WTC11 (cell line): ENCODE results near the gene KRTAP1-5. TPM values are rescaled to one million over a fixed set of nuclear protein-coding genes. Genes with fewer than 3 reads are reported as not detected.

Experiments
- ATAC-seq: fragments of 200-7000 bp; cut with Tn5 transposase; 2 replicates; pipeline ENCODE4 v1.10.0; 2021; ENCODE audit warnings: mild to moderate bottlenecking, moderate library complexity
- CTCF ChIA-PET: fragments of 300-600 bp; sonication (Branson Sonifier 250); formaldehyde crosslinking; loops from one replicate; lab custom pipeline; 2021; ENCODE audit warnings: antibody characterized with exemption; lab: Charles Lee
- POLR2A ChIA-PET: fragments of 350-600 bp; sonication (Branson Sonifier 250); formaldehyde crosslinking; loops from one replicate; lab custom pipeline; 2021; ENCODE audit warnings: antibody characterized with exemption; lab: Charles Lee
- DNase-seq: peaks from one replicate; pipeline ENCODE4 v3.0.0; 2021; ENCODE audit warnings: low spot score
- H3K27ac Mint-ChIP-seq: 2 replicates; pipeline ENCODE4 v1.8.0; 2021; ENCODE audit warnings: mixed read lengths
- H3K27me3 Mint-ChIP-seq: 2 replicates; pipeline ENCODE4 v1.8.0; 2021; ENCODE audit warnings: low read depth, mild to moderate bottlenecking, moderate library complexity, mixed read lengths
- H3K36me3 Mint-ChIP-seq: 2 replicates; pipeline ENCODE4 v1.8.0; 2021; ENCODE audit warnings: mixed read lengths
- H3K4me1 Mint-ChIP-seq: 2 replicates; pipeline ENCODE4 v1.8.0; 2022; ENCODE audit warnings: mixed read lengths
- H3K4me3 Mint-ChIP-seq: 2 replicates; pipeline ENCODE4 v1.8.0; 2021; ENCODE audit warnings: mild to moderate bottlenecking, moderate library complexity, mixed read lengths
- H3K9me3 Mint-ChIP-seq: 2 replicates; pipeline ENCODE4 v1.8.0; 2021; ENCODE audit warnings: mixed read lengths
- AR ChIP-seq: fragments of 250-450 bp; sonication (Bioruptor Pico); IDR thresholded peaks from 2 replicates; pipeline ENCODE4 v1.9.0; 2021; ENCODE audit warnings: mild to moderate bottlenecking
- CREM ChIP-seq: sonication (generic); formaldehyde crosslinking; IDR thresholded peaks from 2 replicates; pipeline ENCODE4 v1.8.1; 2022; ENCODE audit warnings: mild to moderate bottlenecking, missing genetic modification reagents, moderate library complexity
- ELF4 ChIP-seq: sonication (generic); formaldehyde crosslinking; IDR thresholded peaks from 2 replicates; pipeline ENCODE4 v1.8.1; 2022; ENCODE audit warnings: low read depth, mild to moderate bottlenecking, moderate library complexity, missing genetic modification reagents
- EMX1 ChIP-seq: fragments of 250-450 bp; sonication (Bioruptor Pico); IDR thresholded peaks from 2 replicates; pipeline ENCODE4 v1.8.0; 2021; ENCODE audit warnings: mild to moderate bottlenecking
- ERG ChIP-seq: fragments of 250-450 bp; sonication (Bioruptor Pico); IDR thresholded peaks from 2 replicates; pipeline ENCODE4 v1.8.0; 2021; ENCODE audit warnings: mild to moderate bottlenecking
- GRHL2 ChIP-seq: fragments of 250-450 bp; sonication (Bioruptor Pico); IDR thresholded peaks from 2 replicates; pipeline ENCODE4 v1.8.0; 2022; ENCODE audit warnings: mild to moderate bottlenecking, moderate library complexity; ENCODE audit not compliant: insufficient replicate concordance, severe bottlenecking
- HMGA2 ChIP-seq: fragments of 250-450 bp; sonication (Bioruptor Pico); IDR thresholded peaks from 2 replicates; pipeline ENCODE4 v1.4.0; 2021; ENCODE audit warnings: mild to moderate bottlenecking, moderate library complexity
- HMGXB4 ChIP-seq: sonication (generic); formaldehyde crosslinking; IDR thresholded peaks from 2 replicates; pipeline ENCODE4 v1.8.1; 2023; ENCODE audit warnings: mild to moderate bottlenecking, moderate library complexity, missing genetic modification reagents
- NFATC4 ChIP-seq: fragments of 250-450 bp; sonication (Bioruptor Pico); IDR thresholded peaks from 2 replicates; pipeline ENCODE4 v1.9.0; 2021; ENCODE audit warnings: mild to moderate bottlenecking
- TCF7 ChIP-seq: sonication (generic); formaldehyde crosslinking; IDR thresholded peaks from 2 replicates; pipeline ENCODE4 v1.8.0; 2022; ENCODE audit warnings: mild to moderate bottlenecking, low read depth, missing genetic modification reagents, moderate library complexity
- ZMAT4 ChIP-seq: fragments of 250-450 bp; sonication (Bioruptor Pico); IDR thresholded peaks from 2 replicates; pipeline ENCODE4 v1.9.0; 2021; ENCODE audit warnings: mild to moderate bottlenecking
- ZNF138 ChIP-seq: sonication (generic); formaldehyde crosslinking; conservative IDR thresholded peaks from 2 replicates; pipeline ENCODE4 v1.8.1; 2022; ENCODE audit warnings: mild to moderate bottlenecking, moderate library complexity, missing genetic modification reagents
- ZNF263 ChIP-seq: sonication (generic); formaldehyde crosslinking; IDR thresholded peaks from 2 replicates; pipeline ENCODE4 v1.8.1; 2022; ENCODE audit warnings: low read depth, mild to moderate bottlenecking, moderate library complexity, missing genetic modification reagents
- total RNA-seq: library from RNA; stranded (reverse); gene quantifications from 3 replicates; pipeline ENCODE4 v1.2.3, GENCODE V29; 2021
- TF ChIP-seq, protein P1 (sequence below): sonication (generic); formaldehyde crosslinking; IDR thresholded peaks from 2 replicates; pipeline ENCODE4 v1.8.1; 2022; ENCODE audit warnings: mild to moderate bottlenecking, moderate library complexity, missing genetic modification reagents
- TF ChIP-seq, protein P2 (sequence below): sonication (generic); formaldehyde crosslinking; IDR thresholded peaks from 2 replicates; pipeline ENCODE4 v1.8.0; 2022; ENCODE audit warnings: mild to moderate bottlenecking, missing genetic modification reagents
- TF ChIP-seq, protein P3 (sequence below): sonication (generic); formaldehyde crosslinking; IDR thresholded peaks from 2 replicates; pipeline ENCODE4 v1.8.1; 2023; ENCODE audit warnings: mild to moderate bottlenecking, missing genetic modification reagents

The KRTAP1-5 gene
- total RNA-seq, 1 experiment from 2014 or later = not detected

GRCh38 chr17:41003926-41004325 is 23.1 kb downstream of the KRTAP1-5 start (continued):
- no peak for TF ChIP-seq AR (CRISPR knock-in tag)
- TF ChIP-seq NFATC4 (CRISPR knock-in tag) = no peak
- TF ChIP-seq HMGA2 (CRISPR knock-in tag) = no peak
- no peak for TF ChIP-seq ZNF138

DNA sequence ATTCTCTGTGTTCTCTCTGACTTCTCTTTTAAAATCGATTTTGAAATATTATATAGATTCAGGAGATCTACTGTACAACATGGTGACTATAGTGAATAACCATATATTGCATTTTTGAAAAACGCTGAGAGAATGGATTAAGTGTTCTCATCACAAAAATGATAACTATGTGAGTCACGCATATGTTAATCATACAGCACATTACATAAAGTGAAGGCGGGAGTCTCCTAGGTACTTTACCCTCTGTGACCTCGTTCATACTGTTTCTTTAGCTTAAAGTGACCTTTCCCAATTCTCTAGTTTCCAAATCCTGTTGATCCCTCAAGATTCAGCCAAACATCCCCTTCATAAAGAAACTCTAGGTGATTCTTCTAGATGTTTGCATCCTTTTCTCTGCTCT is 24.2 kb downstream of the KRTAP1-5 start:
- ChIA-PET POLR2A (no interaction called here), CTCF (no interaction called here)
- Mint-ChIP-seq H3K4me1 (no peaks in the 10 kb centered on the region), H3K4me3 (no peak overlapping the region), H3K27ac (no peak overlapping the region), H3K36me3 (no peaks in the 10 kb centered on the region), H3K9me3 (0 out of 2 replicates have a peak, but pooled peaks cover 7% of the 10 kb centered on the region), H3K27me3 (no peaks in the 10 kb centered on the region)
- no peak for ATAC-seq
- TF ChIP-seq GRHL2 (CRISPR knock-in tag) = no peak
- TF ChIP-seq ELF4 = no peak
- no peak for TF ChIP-seq ERG (CRISPR knock-in tag)
- TF ChIP-seq TCF7 (CRISPR knock-in tag) = no peak
- TF ChIP-seq, protein P1, sequence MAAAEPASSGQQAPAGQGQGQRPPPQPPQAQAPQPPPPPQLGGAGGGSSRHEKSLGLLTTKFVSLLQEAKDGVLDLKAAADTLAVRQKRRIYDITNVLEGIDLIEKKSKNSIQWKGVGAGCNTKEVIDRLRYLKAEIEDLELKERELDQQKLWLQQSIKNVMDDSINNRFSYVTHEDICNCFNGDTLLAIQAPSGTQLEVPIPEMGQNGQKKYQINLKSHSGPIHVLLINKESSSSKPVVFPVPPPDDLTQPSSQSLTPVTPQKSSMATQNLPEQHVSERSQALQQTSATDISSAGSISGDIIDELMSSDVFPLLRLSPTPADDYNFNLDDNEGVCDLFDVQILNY = no peak
- no peak for TF ChIP-seq ZNF263 (CRISPR knock-in tag)
- TF ChIP-seq CREM (CRISPR knock-in tag) = no peak
- TF ChIP-seq, protein P2, sequence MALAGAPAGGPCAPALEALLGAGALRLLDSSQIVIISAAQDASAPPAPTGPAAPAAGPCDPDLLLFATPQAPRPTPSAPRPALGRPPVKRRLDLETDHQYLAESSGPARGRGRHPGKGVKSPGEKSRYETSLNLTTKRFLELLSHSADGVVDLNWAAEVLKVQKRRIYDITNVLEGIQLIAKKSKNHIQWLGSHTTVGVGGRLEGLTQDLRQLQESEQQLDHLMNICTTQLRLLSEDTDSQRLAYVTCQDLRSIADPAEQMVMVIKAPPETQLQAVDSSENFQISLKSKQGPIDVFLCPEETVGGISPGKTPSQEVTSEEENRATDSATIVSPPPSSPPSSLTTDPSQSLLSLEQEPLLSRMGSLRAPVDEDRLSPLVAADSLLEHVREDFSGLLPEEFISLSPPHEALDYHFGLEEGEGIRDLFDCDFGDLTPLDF (CRISPR knock-in tag) = no peak
- TF ChIP-seq ZMAT4 = no peak
- no peak for TF ChIP-seq EMX1 (CRISPR knock-in tag)
- TF ChIP-seq, protein P3, sequence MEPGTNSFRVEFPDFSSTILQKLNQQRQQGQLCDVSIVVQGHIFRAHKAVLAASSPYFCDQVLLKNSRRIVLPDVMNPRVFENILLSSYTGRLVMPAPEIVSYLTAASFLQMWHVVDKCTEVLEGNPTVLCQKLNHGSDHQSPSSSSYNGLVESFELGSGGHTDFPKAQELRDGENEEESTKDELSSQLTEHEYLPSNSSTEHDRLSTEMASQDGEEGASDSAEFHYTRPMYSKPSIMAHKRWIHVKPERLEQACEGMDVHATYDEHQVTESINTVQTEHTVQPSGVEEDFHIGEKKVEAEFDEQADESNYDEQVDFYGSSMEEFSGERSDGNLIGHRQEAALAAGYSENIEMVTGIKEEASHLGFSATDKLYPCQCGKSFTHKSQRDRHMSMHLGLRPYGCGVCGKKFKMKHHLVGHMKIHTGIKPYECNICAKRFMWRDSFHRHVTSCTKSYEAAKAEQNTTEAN (CRISPR knock-in tag) = no peak
- no peak for TF ChIP-seq HMGXB4 (CRISPR knock-in tag)
- no peak for DNase-seq
